ENCODE results near the gene SLC15A1.

DNA sequence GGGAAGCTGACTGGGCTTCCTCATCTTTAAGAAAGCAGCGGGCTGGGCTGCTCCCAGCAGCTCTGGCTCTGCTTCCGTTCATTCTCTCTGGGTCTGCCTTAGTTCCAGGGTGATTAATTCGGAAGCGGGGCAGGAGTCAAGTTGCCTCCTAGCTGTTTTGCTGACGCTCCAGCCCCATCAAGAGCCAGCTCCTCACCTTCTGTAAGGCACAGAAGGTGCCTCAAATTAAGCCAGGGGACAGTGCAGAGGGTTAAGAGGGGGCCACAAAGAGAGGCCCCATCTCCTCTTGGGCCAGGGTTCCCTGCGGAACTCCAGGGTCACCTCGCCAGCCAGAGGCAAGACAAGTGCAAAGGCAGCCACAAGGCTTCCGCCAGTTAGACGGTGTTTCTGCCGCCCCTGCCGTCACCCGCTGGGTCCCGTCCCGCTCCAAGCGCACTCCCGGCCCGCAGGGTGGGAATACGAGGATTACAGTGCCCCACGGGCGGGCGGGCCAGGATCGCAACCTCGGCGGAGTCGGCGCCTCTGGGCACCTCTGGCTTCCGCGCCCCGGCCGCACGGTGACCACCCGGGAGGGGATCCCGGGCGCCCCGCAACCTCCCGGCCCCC, 508 bp downstream of the SLC15A1 start:
- TF ChIP-seq CTCF (optimal IDR thresholded peaks at IDR 0.05 in 1 of 3, IDR thresholded peaks at IDR 0.05 in 1 of 3, conservative IDR thresholded peaks at IDR 0.05 in 1 of 3; ENCODE audit: extremely low read depth in 1 of 3, insufficient read depth in 2 of 3, low read length in 3 of 3) (no peak), EZH2 (IDR thresholded peaks at IDR 0.05; ENCODE audit: low read length) (peak; percentile 93)

All from keratinocyte (primary cell).